Stimulated activated CD8-positive, alpha-beta memory T cell treated with anti-CD3 and anti-CD28 coated beads, Interleukin-12 subunit alpha, Interleukin-12 subunit beta, amount 100 ng/mL, for 4 hours (primary cell): ENCODE data around the gene DOCK9.

ENCODE experiments used
- DNase-seq: peaks from one replicate; pipeline ENCODE4 v3.0.0-alpha.2; 2020; ENCODE audit warnings: low read depth

DOCK9 gene

DNA sequence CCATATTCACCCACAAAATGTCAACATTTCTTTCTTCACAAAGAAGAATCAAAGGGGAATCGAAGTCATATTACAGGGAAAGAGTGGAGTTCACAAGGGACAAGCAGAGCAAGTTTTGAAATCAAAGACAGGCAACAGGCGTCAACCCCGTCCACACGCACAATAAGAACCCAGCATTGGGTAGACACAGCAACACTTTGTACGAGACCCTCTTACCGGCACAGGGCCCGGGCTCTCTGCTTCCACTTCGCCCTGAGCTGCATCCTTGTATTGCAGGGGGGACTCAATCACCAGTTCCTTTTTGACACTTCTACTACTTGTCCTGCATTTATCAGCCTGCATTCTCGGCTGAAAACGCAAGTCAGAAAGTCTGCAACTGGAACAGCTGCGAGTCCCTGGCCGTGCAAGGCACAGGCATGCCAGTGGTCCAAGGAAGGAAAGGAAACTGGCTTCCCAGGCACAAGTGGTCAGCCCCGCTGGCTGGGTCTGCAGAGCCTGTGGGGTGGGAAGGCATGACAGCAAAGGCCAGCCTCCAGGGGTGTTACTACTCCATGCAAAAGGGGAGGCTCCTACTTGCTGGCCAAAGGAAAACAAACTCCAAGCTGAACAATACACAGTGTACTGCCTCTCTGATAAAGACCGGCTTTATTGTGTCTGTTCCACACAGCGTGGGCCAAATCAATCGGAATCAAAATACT lies at the start of gene DOCK9:
Gene DOCK9 (minus strand): TSS at position 497 of the 698 bp plus-strand sequence. CDS start 155 bp downstream, at position 342.
- no peak for DNase-seq

- DNase-seq, result no peak
Observed at GRCh38 chr13:99027260-99027659, 49.4 kb upstream of the DOCK9 start.

- no peak for DNase-seq
Observed at GRCh38 chr13:99022941-99023340, 45.1 kb upstream of the DOCK9 start.

GRCh38 chr13:99018418-99019180 lies 40.7 kb upstream of the DOCK9 start:
- DNase-seq, result no peak

GRCh38 chr13:99015606-99016490 lies 38.0 kb upstream of the DOCK9 start:
- no peak for DNase-seq

DNA sequence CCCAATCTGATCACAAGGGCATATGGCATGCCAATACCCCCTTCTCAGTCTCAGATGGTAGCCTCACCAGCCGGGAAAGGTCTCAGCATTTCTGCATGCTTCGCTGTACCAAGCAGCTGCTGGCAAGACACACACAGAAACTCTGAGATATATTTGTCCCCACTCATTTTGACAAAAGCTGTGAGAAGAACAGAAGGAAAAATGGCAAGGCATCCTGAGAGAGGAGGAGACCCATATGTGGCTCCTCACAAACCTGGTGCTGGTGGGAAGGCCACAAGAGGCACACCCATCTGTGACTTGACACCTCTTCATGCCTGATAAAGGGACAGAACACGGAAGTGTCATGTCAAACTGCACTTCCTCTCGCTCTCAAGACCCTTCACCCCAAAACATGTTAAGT lies 36.7 kb upstream of the DOCK9 start:
- DNase-seq, result no peak

DNA sequence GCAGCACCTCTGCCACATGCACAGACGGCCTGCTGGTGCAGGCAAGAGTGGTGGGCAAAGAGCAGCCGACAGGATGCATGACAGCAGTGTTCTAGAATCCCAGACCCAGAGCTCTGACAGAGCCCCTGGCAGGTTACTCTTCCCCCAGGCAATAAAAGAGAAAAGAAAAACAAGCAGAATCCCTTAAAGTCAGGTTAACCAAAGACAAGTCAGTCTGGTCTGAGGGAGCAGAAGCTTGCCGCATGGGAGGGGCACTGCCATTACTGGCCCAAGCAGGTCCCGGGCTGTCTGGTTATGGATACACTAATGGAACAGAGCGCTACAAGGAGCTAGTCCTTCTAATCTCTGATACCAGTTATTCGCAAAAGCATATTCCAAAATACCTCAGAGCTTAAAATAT lies 36.1 kb upstream of the DOCK9 start:
- DNase-seq, result no peak

- no peak for DNase-seq
Observed at GRCh38 chr13:99012539-99012938, 34.7 kb upstream of the DOCK9 start.

- DNase-seq, result no peak
Observed at GRCh38 chr13:99009987-99010551, 32.2 kb upstream of the DOCK9 start.

- DNase-seq, result no peak
Observed at GRCh38 chr13:99008577-99008976, 30.7 kb upstream of the DOCK9 start.

GRCh38 chr13:99007414-99007986 lies 29.6 kb upstream of the DOCK9 start:
- no peak for DNase-seq

- DNase-seq, result no peak
Observed at GRCh38 chr13:99005609-99006008, 27.7 kb upstream of the DOCK9 start.

DNA sequence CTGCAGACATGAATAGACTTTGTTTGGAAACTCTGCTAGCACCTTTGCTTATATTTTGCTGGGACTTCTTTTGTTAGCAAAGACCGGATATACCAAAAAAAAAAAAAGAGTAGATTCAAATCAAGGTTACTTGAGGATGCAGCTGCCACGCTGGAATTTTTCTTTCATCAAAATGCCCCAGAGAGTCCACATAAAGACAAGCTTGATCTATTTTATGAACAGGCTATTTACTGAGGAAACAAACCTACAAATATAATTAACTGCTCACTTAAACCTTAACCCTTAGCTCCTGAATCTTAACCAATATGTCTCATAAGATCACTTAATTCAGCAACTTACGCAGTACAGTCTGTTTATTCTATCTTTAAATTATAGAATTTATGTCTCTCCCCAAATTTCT lies 27.1 kb upstream of the DOCK9 start:
- DNase-seq, result no peak

- DNase-seq, result no peak
Observed at GRCh38 chr13:99003851-99004471, 26.1 kb upstream of the DOCK9 start.

- DNase-seq, result no peak
Observed at GRCh38 chr13:99003186-99003585, 25.3 kb upstream of the DOCK9 start.

DNA sequence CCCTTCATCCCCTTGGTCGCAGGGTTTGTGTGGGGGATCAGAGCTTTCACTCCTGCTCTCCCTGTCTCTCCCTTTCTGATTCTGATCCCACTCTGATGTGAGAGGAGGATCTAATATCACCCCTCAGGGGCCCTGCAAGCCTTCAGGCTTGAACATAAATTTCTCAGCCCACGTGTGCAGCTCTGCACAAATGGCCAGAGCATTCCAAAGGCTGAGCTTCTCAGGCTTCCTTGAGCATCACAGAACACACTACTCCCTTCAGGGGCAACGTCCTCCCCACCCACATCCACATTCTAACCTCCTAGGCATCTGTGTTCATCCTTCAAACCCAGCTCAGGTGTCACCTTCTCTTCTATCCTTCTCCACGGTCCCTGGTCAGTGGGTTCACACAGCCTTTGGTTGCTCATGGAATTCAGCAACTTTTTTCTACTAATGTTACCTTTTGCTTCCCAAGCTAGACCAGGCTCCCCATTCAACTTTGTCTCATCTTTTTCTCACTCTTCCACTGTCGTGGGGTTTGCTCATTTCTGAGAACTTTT lies 24.4 kb upstream of the DOCK9 start:
- no peak for DNase-seq

- DNase-seq, result no peak
Observed at GRCh38 chr13:99000137-99000536, 22.3 kb upstream of the DOCK9 start.

- DNase-seq, result no peak
Observed at GRCh38 chr13:98999639-98999952, 21.7 kb upstream of the DOCK9 start.

- DNase-seq, result no peak
Observed at GRCh38 chr13:98998831-98999638, 21.2 kb upstream of the DOCK9 start.
